Endothelial cell of umbilical vein (primary cell): ENCODE measurements around the gene ABHD11. TPM values are rescaled to one million over a fixed set of nuclear protein-coding genes. Genes with fewer than 3 reads are reported as not detected.
"Not testable (repeated sequence)": the region's sequence is repeated elsewhere in the genome, so short reads cannot be mapped to it uniquely, and the experiment has no call there.

Experiments
- BruUV-seq: library from RNA; stranded (reverse); fragments of 400-500 nt; replicated peaks from 2 replicates; lab custom pipeline; 2021; lab: Mats Ljungman, UMichigan
- CTCF ChIA-PET: fragments of 300-600, 350-600 bp; sonication (Branson Sonifier 250); formaldehyde crosslinking; loops from one replicate; lab custom pipeline; 2021; ENCODE audit warnings: antibody characterized with exemption, inconsistent platforms; lab: Charles Lee
- POLR2A ChIA-PET: fragments of 300-600, 350-600 bp; sonication (Branson Sonifier 250); formaldehyde crosslinking; loops from one replicate; lab custom pipeline; 2021; ENCODE audit warnings: antibody characterized with exemption, inconsistent platforms; lab: Charles Lee
- DNase-seq: peaks from one replicate; pipeline ENCODE4 v3.0.0-alpha.2; 2011; ENCODE audit warnings: low read depth, low spot score
- FAIRE-seq: peaks from 2 replicates; lab custom pipeline; 2011; peaks lifted over from hg19 to GRCh38; lab: Jason Lieb, UNC
- H2AFZ ChIP-seq: 2 replicates; pipeline ENCODE4 v1.6.0; 2012; ENCODE audit warnings: low read depth, low read length, control low read depth, inconsistent platforms
- H3K27ac ChIP-seq: 2 replicates; pipeline ENCODE4 v1.5.1; 2011; ENCODE audit warnings: low read depth, mild to moderate bottlenecking, control low read depth, low read length, moderate library complexity; ENCODE audit not compliant: insufficient read depth
- H3K27me3 ChIP-seq, 2 experiments: 2 replicates each; pipeline versions ENCODE4 v1.6.0 to v1.6.1; 2011; ENCODE audit warnings: low read length in 2 of 2, mixed read lengths in 1 of 2; ENCODE audit not compliant: control insufficient read depth in 2 of 2, insufficient read depth in 2 of 2
- H3K36me3 ChIP-seq, 2 experiments: 2 replicates in 1 of 2; 3 replicates in 1 of 2; pipeline ENCODE4 v1.5.1; 2011; ENCODE audit warnings: low read length in 2 of 2, mild to moderate bottlenecking in 1 of 2, moderate library complexity in 1 of 2; ENCODE audit not compliant: control insufficient read depth in 2 of 2, insufficient read depth in 2 of 2; ENCODE audit errors: extremely low read depth in 1 of 2
- H3K4me1 ChIP-seq: 3 replicates; pipeline ENCODE4 v1.5.1; 2011; ENCODE audit warnings: mild to moderate bottlenecking, low read length; ENCODE audit not compliant: control insufficient read depth, insufficient read depth; ENCODE audit errors: extremely low read depth
- H3K4me2 ChIP-seq: 2 replicates; pipeline ENCODE4 v1.6.1; 2011; ENCODE audit warnings: low read length, control low read depth, mixed read lengths; ENCODE audit not compliant: insufficient read depth
- H3K4me3 ChIP-seq, 3 experiments: fragments of 200-600 bp in 1 of 3; sonication (generic), shearing (Covaris generic) in 1 of 3; replicated peaks in 1 of 3; 2 replicates each; pipeline ENCODE4 v1.5.1; 2011 to 2016; ENCODE audit warnings: control low read depth in 3 of 3, low read length in 3 of 3, mild to moderate bottlenecking in 2 of 3, inconsistent platforms in 1 of 3, low read depth in 1 of 3, moderate library complexity in 1 of 3; ENCODE audit not compliant: insufficient read depth in 1 of 3
- H3K79me2 ChIP-seq: 2 replicates; pipeline ENCODE4 v1.6.0; 2012; ENCODE audit warnings: low read length, inconsistent platforms; ENCODE audit not compliant: control insufficient read depth, insufficient read depth
- H3K9ac ChIP-seq: replicated peaks from 2 replicates; pipeline ENCODE3; 2011; ENCODE audit warnings: low read length, control low read depth; ENCODE audit not compliant: insufficient read depth; ENCODE audit errors: extremely low read depth
- H3K9me1 ChIP-seq: replicated peaks from 3 replicates; pipeline ENCODE4 v1.6.0; 2011; ENCODE audit warnings: mild to moderate bottlenecking, low read length; ENCODE audit not compliant: control insufficient read depth, insufficient read depth; ENCODE audit errors: extremely low read depth
- H3K9me3 ChIP-seq: replicated peaks from 2 replicates; pipeline ENCODE4 v1.5.1; 2012; ENCODE audit warnings: low read length, inconsistent platforms; ENCODE audit not compliant: control insufficient read depth, insufficient read depth
- H4K20me1 ChIP-seq: replicated peaks from 2 replicates; pipeline ENCODE3; 2011; ENCODE audit warnings: mild to moderate bottlenecking, low read length; ENCODE audit not compliant: control insufficient read depth, insufficient read depth; ENCODE audit errors: extremely low read depth
- EZH2 ChIP-seq: IDR thresholded peaks from 2 replicates; pipeline ENCODE4 v1.6.1; 2012; ENCODE audit warnings: borderline replicate concordance, low read depth, mild to moderate bottlenecking, moderate library complexity, low read length, inconsistent platforms; ENCODE audit not compliant: severe bottlenecking
- FOS ChIP-seq: IDR thresholded peaks from 2 replicates; pipeline ENCODE4 v1.6.1; 2011; ENCODE audit warnings: mild to moderate bottlenecking, low read length, moderate library complexity, borderline replicate concordance; ENCODE audit not compliant: insufficient read depth
- GATA2 ChIP-seq: IDR thresholded peaks from 2 replicates; pipeline ENCODE4 v1.7.0; 2011; ENCODE audit warnings: low read depth, mild to moderate bottlenecking, moderate library complexity, mixed read lengths, low read length; ENCODE audit not compliant: insufficient read length, insufficient read depth
- JUN ChIP-seq: IDR thresholded peaks from 2 replicates; pipeline ENCODE4 v1.6.1; 2011; ENCODE audit warnings: borderline replicate concordance, low read depth; ENCODE audit not compliant: insufficient read length, insufficient read depth
- MYC ChIP-seq: IDR thresholded peaks from one replicate; pipeline ENCODE4 v1.6.1; 2011; ENCODE audit warnings: mild to moderate bottlenecking, low read depth, low read length
- POLR2A ChIP-seq: IDR thresholded peaks from 2 replicates; pipeline ENCODE4 v1.6.1; 2012; ENCODE audit warnings: low read depth, mild to moderate bottlenecking, control low read depth, low read length
- POLR2AphosphoS5 ChIP-seq: IDR thresholded peaks from 2 replicates; pipeline ENCODE4 v1.6.1; 2012; ENCODE audit warnings: low read depth, mild to moderate bottlenecking, control low read depth, low read length, moderate library complexity; ENCODE audit not compliant: insufficient read depth
- dilution Hi-C: fragments of 300-500 bp; cut with MboI; formaldehyde crosslinking; loops from one replicate; pipeline ENCODE4 v1.15.0; 2019; ENCODE audit warnings: low sequenced_read_pairs; ENCODE audit not compliant: extremely low pct_ligation_motif_present
- intact Hi-C: fragments of 100-400 bp; cut with micrococcal nuclease; formaldehyde crosslinking; loops from one replicate; pipeline ENCODE4 v1.10.0; 2022
- polyA plus RNA-seq, 4 experiments: library from polyadenylated mRNA; depleted of rRNA in 3 of 4; stranded (reverse) in 3 of 4; unstranded in 1 of 4; fragments of >200 nt; gene quantifications; 2 replicates each; pipeline versions ENCODE4 v1.2.1 to v1.2.3, GENCODE V29; 2011 to 2012; ENCODE audit warnings: missing spikeins in 1 of 4
- total RNA-seq: library from RNA; stranded (reverse); gene quantifications from 2 replicates; pipeline ENCODE4 v1.2.3, GENCODE V29; 2021
- TF ChIP-seq, protein P1 (sequence below): IDR thresholded peaks from 2 replicates; pipeline ENCODE4 v1.6.1; 2011; ENCODE audit not compliant: insufficient read depth, insufficient read length
- TF ChIP-seq, protein P2 (sequence below), 2 donors: IDR thresholded peaks; 1 replicate in 1 of 2; 2 replicates in 1 of 2; pipeline ENCODE4 v1.5.1; 2011; ENCODE audit warnings: low read length in 2 of 2, mild to moderate bottlenecking in 2 of 2, moderate library complexity in 2 of 2, control low read depth in 1 of 2, inconsistent platforms in 1 of 2, low read depth in 1 of 2; ENCODE audit not compliant: insufficient read depth in 1 of 2; ENCODE audit errors: extremely low read depth in 1 of 2

Gene ABHD11
- total and polyA plus RNA-seq, 2 donors (not counting 3 experiments of a cell fraction or from before 2014, with no cell fraction given), result 13.3 to 18.4 TPM

DNA sequence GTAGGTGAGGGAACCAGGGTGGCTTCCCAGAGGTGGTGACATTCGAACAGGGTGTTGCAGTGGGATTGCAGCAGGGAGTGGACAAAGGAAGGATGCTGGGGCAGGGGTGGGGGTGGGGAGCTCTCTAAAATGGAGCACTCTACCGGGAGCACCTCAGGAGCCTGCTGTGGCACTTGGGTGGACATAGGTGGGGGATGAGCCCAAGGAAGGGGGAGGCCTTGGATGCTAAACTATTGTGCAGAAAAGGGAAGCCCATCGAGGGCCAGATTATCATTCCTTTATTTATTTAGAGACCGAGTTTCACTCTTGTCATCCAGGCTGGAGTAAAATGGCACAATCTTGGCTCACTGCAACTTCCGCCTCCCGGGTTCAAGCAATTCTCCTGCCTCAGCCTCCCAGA lies 15.8 kb downstream of the ABHD11 start:
- Histone ChIP-seq H3K4me3 (no peak overlapping the region), H3K9ac (no peak overlapping the region), H3K27me3 (no peaks in the 10 kb centered on the region), H3K79me2 (peaks cover 8% of the 10 kb centered on the region), H3K9me3 (no peaks in the 10 kb centered on the region), H3K9me1 (no peaks in the 10 kb centered on the region), H3K36me3 (no peaks in the 10 kb centered on the region), H2AFZ (no peak overlapping the region), H3K27ac (no peak overlapping the region), H3K4me2 (no peak overlapping the region), H3K4me1 (peaks cover 9% of the 10 kb centered on the region), H4K20me1 (no peaks in the 10 kb centered on the region)
- FAIRE-seq, result no peak
- intact Hi-C loops, result no loop called here
- ChIA-PET POLR2A (no interaction called here), CTCF (interaction anchor here (0.9 to 8.6 kb wide), 4 partner anchors 9 to 112 kb away, joined by 3 to 270 read pairs (median 4); no protein-coding TSS in a partner anchor)
- no peak for TF ChIP-seq POLR2A
- TF ChIP-seq, protein P1, sequence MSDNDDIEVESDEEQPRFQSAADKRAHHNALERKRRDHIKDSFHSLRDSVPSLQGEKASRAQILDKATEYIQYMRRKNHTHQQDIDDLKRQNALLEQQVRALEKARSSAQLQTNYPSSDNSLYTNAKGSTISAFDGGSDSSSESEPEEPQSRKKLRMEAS, result no peak
- TF ChIP-seq MYC, result no peak
- no peak for TF ChIP-seq JUN
- TF ChIP-seq GATA2, result no peak
- no peak for TF ChIP-seq POLR2AphosphoS5
- TF ChIP-seq FOS, result no peak
- TF ChIP-seq, protein P2, sequence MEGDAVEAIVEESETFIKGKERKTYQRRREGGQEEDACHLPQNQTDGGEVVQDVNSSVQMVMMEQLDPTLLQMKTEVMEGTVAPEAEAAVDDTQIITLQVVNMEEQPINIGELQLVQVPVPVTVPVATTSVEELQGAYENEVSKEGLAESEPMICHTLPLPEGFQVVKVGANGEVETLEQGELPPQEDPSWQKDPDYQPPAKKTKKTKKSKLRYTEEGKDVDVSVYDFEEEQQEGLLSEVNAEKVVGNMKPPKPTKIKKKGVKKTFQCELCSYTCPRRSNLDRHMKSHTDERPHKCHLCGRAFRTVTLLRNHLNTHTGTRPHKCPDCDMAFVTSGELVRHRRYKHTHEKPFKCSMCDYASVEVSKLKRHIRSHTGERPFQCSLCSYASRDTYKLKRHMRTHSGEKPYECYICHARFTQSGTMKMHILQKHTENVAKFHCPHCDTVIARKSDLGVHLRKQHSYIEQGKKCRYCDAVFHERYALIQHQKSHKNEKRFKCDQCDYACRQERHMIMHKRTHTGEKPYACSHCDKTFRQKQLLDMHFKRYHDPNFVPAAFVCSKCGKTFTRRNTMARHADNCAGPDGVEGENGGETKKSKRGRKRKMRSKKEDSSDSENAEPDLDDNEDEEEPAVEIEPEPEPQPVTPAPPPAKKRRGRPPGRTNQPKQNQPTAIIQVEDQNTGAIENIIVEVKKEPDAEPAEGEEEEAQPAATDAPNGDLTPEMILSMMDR (IDR thresholded peaks at IDR 0.05; ENCODE audit: extremely low read depth in 1 of 2, insufficient read depth in 1 of 2, low read depth in 1 of 2, low read length in 2 of 2), result no peak
- TF ChIP-seq EZH2, result no peak
- DNase-seq, result no peak
- dilution Hi-C loops, result no loop called here
- BruUV-seq, result no TSS peak

DNA sequence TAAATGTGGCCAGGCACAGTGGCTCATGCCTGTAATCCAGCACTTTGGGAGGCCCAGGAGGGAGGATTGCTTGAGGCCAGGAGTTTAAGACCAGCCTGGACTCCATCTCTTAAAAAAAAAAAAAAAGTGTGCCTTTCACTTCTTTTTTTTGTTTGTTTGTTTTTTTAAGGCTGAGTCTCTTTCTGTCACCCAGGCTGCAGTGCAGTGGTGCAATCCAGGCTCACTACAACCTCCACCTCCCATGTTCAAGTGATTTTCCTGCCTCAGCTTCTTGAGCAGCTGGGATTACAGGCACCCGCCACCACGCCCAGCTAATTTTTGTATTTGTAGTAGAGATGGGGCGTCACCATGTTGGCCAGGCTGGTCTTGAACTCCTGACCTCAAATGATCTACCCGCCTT lies 16.4 kb downstream of the ABHD11 start:
- peaks cover 14% of the 10 kb centered on the region for H3K79me2 ChIP-seq
- POLR2A ChIA-PET, H4K20me1 ChIP-seq, FAIRE-seq, H3K36me3 ChIP-seq, H3K4me2 ChIP-seq, H3K9me3 ChIP-seq, intact Hi-C loops, H3K9me1 ChIP-seq, H3K27ac ChIP-seq, H3K9ac ChIP-seq, H3K27me3 ChIP-seq, dilution Hi-C loops, H2AFZ ChIP-seq, DNase-seq, H3K4me3 ChIP-seq, BruUV-seq: not testable (repeated sequence)
- peaks cover 15% of the 10 kb centered on the region for H3K4me1 ChIP-seq
- CTCF ChIA-PET, result interaction anchor here (1.0 to 8.6 kb wide), 3 partner anchors 10 to 111 kb away, joined by 5 to 270 read pairs (median 6); no protein-coding TSS in a partner anchor
